ENCODE results near the gene NEK6. TPM values are rescaled to one million over a fixed set of nuclear protein-coding genes. Genes with fewer than 3 reads are reported as not detected.

Gene NEK6
- total and polyA plus RNA-seq, 4 donors = 19.0 to 86.2 (median 53.1) TPM

DNA sequence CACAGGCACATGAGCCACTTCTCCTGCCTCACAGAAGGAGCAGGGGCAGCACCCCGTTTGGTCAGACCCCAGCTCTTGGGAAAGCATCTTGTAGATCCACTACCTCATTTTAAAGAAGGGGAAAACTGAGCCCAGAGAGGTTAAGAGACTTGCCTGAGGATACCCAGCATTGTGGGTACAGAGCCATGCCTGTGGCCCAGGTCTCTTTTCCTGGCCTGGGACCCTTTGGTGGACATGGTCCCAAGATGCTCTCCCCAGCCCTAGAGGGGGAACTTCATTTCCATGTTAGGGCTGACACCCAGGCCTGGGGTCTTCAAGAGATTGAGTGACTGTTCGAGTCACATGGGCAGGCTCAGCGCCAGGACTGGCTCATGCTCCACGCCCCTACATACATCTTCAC, 64.2 kb downstream of the NEK6 start:
- ATAC-seq (ENCODE audit: insufficient read depth, low FRiP score) (no peak), DNase-seq (no peak)
- H3K36me3 ChIP-seq (ENCODE audit: control insufficient read depth in 4 of 4, insufficient read depth in 4 of 4, low read length in 4 of 4) = peaks cover 0 to 52% (median 9%) of the 10 kb centered on the region in 4 donors
- TF ChIP-seq, protein P1, sequence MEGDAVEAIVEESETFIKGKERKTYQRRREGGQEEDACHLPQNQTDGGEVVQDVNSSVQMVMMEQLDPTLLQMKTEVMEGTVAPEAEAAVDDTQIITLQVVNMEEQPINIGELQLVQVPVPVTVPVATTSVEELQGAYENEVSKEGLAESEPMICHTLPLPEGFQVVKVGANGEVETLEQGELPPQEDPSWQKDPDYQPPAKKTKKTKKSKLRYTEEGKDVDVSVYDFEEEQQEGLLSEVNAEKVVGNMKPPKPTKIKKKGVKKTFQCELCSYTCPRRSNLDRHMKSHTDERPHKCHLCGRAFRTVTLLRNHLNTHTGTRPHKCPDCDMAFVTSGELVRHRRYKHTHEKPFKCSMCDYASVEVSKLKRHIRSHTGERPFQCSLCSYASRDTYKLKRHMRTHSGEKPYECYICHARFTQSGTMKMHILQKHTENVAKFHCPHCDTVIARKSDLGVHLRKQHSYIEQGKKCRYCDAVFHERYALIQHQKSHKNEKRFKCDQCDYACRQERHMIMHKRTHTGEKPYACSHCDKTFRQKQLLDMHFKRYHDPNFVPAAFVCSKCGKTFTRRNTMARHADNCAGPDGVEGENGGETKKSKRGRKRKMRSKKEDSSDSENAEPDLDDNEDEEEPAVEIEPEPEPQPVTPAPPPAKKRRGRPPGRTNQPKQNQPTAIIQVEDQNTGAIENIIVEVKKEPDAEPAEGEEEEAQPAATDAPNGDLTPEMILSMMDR (IDR thresholded peaks at IDR 0.05; ENCODE audit: control extremely low read depth, extremely low read depth) = no peak
- 77 to 82% methylated on average over 4 of the region's 4 CpGs for WGBS, 2 donors
- no peaks in the 10 kb centered on the region for H3K4me1 ChIP-seq (ENCODE audit: control insufficient read depth in 5 of 5, insufficient read depth in 5 of 5, low read length in 5 of 5)
- no peak overlapping the region for H3K4me3 ChIP-seq
- H3K27ac ChIP-seq (ENCODE audit: low read depth in 1 of 2, low read length in 1 of 2) = no peak overlapping the region
- no peak overlapping the region for H3K9ac ChIP-seq (ENCODE audit: insufficient read depth in 1 of 2, low read length in 2 of 2)
- no peaks in the 10 kb centered on the region for H3K9me3 ChIP-seq (ENCODE audit: control insufficient read depth in 4 of 4, insufficient read depth in 3 of 4, low read length in 3 of 4)
- H3K27me3 ChIP-seq (ENCODE audit: control insufficient read depth in 3 of 3, insufficient read depth in 3 of 3, low read length in 2 of 3) = no peaks in the 10 kb centered on the region

DNA sequence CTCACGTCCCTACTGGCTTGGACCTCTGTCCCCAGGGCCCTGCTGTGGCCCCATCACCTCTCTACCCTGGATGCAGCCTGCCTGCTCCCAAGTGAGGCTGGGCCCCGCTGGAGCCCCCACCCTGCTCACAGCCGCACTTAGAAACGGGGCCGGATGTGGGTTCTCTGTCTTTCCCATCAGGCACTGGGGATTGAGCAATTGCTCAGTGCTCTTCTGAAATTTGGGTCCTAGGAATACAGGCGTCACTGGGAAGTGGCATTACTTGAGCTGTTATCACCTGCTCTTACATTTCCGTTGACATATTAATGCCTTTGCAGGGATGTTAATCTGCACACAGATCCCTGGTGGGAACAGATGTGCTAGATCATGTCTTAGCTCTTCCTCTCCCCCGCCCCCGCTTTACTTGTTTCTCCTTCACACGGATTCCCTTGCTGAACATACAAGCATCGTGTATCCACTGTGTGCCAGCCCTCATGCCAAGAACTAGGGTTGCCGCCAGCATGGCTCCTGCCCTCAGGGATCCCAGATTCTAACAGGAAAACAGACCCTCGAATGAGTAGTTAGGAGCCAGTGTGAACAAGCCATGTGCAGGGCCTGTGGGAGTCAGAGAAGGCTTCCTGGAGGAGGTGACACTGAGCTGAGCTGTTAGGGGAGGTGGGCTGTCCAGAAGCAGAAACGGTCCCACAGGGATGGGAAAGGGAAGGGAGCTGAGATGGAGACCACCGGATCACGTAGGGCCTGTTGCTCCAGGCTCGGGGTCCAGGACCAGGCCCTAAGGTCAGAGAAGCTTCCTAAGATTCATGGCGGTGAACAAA, 65.1 kb downstream of the NEK6 start:
- Histone ChIP-seq H3K27ac (ENCODE audit: low read depth in 1 of 2, low read length in 1 of 2) (no peak overlapping the region), H3K36me3 (ENCODE audit: control insufficient read depth in 4 of 4, insufficient read depth in 4 of 4, low read length in 4 of 4) (peaks cover 0 to 58% (median 11%) of the 10 kb centered on the region in 4 donors), H3K9ac (ENCODE audit: insufficient read depth in 1 of 2, low read length in 2 of 2) (no peak overlapping the region), H3K4me3 (no peak overlapping the region), H3K9me3 (ENCODE audit: control insufficient read depth in 4 of 4, insufficient read depth in 3 of 4, low read length in 3 of 4) (no peaks in the 10 kb centered on the region), H3K4me1 (ENCODE audit: control insufficient read depth in 5 of 5, insufficient read depth in 5 of 5, low read length in 5 of 5) (no peaks in the 10 kb centered on the region), H3K27me3 (ENCODE audit: control insufficient read depth in 3 of 3, insufficient read depth in 3 of 3, low read length in 2 of 3) (no peaks in the 10 kb centered on the region)
- TF ChIP-seq, protein P1 (IDR thresholded peaks at IDR 0.05; ENCODE audit: control extremely low read depth, extremely low read depth) = no peak
- DNase-seq (no peak), ATAC-seq (ENCODE audit: insufficient read depth, low FRiP score) (no peak)
- WGBS, 2 donors = 65 to 85% methylated on average over 18 of the region's 18 CpGs

DNA sequence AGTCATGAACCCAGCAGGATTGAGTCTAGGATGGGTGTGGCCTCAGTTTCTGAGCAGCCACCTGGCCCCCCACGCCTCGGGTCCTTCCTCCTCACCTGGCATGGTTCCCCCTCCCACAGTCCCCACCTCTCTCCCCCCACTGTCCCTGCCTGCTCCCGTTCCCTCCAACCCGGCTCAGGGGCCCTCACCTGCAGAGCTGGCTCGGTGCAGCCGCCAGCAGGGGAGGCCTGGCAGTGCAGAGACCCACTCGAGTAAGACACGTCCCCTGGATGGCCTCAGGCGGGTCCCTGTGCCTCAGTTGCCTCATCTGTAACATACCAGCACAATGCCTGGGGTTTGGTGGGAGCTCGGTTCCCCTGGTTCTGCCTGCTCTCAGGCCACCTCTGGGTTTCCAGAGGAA, 66.2 kb downstream of the NEK6 start:
- ATAC-seq (ENCODE audit: insufficient read depth, low FRiP score) = no peak
- no peaks in the 10 kb centered on the region for H3K4me1 ChIP-seq (ENCODE audit: control insufficient read depth in 5 of 5, insufficient read depth in 5 of 5, low read length in 5 of 5)
- no peak overlapping the region for H3K9ac ChIP-seq (ENCODE audit: insufficient read depth in 1 of 2, low read length in 2 of 2)
- no peak overlapping the region for H3K4me3 ChIP-seq
- TF ChIP-seq, protein P1 (IDR thresholded peaks at IDR 0.05; ENCODE audit: control extremely low read depth, extremely low read depth) = no peak
- WGBS, 2 donors = 89 to 90% methylated on average over 10 of the region's 10 CpGs
- no peaks in the 10 kb centered on the region for H3K9me3 ChIP-seq (ENCODE audit: control insufficient read depth in 4 of 4, insufficient read depth in 3 of 4, low read length in 3 of 4)
- no peak overlapping the region for H3K27ac ChIP-seq (ENCODE audit: low read depth in 1 of 2, low read length in 1 of 2)
- no peaks in the 10 kb centered on the region for H3K27me3 ChIP-seq (ENCODE audit: control insufficient read depth in 3 of 3, insufficient read depth in 3 of 3, low read length in 2 of 3)
- peaks cover 0 to 69% (median 12%) of the 10 kb centered on the region in 4 donors for H3K36me3 ChIP-seq (ENCODE audit: control insufficient read depth in 4 of 4, insufficient read depth in 4 of 4, low read length in 4 of 4)
- DNase-seq = no peak
